Measurements from ENCODE around the gene PPTC7. TPM values are rescaled to one million over a fixed set of nuclear protein-coding genes. Genes with fewer than 3 reads are reported as not detected.

The PPTC7 gene, protein sequence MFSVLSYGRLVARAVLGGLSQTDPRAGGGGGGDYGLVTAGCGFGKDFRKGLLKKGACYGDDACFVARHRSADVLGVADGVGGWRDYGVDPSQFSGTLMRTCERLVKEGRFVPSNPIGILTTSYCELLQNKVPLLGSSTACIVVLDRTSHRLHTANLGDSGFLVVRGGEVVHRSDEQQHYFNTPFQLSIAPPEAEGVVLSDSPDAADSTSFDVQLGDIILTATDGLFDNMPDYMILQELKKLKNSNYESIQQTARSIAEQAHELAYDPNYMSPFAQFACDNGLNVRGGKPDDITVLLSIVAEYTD
- 4.9 and 6.9 TPM in 2 replicates for total RNA-seq
- 9.4 and 12.5 TPM in 2 replicates for polyA plus RNA-seq
- polyA plus RNA-seq (2012): 6.5 and 7.9 TPM in 2 replicates
- polyA minus RNA-seq (ENCODE audit: low replicate concordance): 4.2 and 13.4 TPM in 2 replicates

- H3K4me1 ChIP-seq (ENCODE audit: control insufficient read depth, extremely low read depth, insufficient read depth, low read length): peaks cover 2% of the 10 kb centered on the region
These were observed at the start of gene PPTC7 for GRCh38 chr12:110583137-110584059. TSS of gene PPTC7 (minus strand) at chr12:110583318. CDS start at chr12:110583031, 287 bp downstream.

GRCh38 chr12:110627500-110628195 lies 44.5 kb upstream of the PPTC7 start:
- Histone ChIP-seq H3K79me2 (ENCODE audit: control insufficient read depth, insufficient read depth, low read length) (no peaks in the 10 kb centered on the region), H3K4me2 (ENCODE audit: extremely low read depth, insufficient read depth, low read length) (no peak overlapping the region), H3K27me3 (ENCODE audit: control insufficient read depth, insufficient read depth, low read length) (no peaks in the 10 kb centered on the region), H3K4me3 (replicated peaks in 1 of 4; ENCODE audit: control extremely low read depth in 1 of 4, insufficient read depth in 1 of 4, low read depth in 3 of 4, low read length in 4 of 4) (no peak overlapping the region), H3K9ac (ENCODE audit: insufficient read depth, low read length) (no peak overlapping the region), H3K27ac (ENCODE audit: insufficient read depth, low read length) (no peak overlapping the region), H3K4me1 (ENCODE audit: control insufficient read depth, extremely low read depth, insufficient read depth, low read length) (no peaks in the 10 kb centered on the region), H2AFZ (ENCODE audit: low read length) (no peak overlapping the region), H3K36me3 (ENCODE audit: control insufficient read depth, insufficient read depth, low read length) (no peaks in the 10 kb centered on the region), H4K20me1 (ENCODE audit: control insufficient read depth, extremely low read depth, insufficient read depth, low read length) (no peaks in the 10 kb centered on the region), H3K9me3 (ENCODE audit: control insufficient read depth, insufficient read depth, low read depth, low read length) (no peaks in the 10 kb centered on the region)
- TF ChIP-seq CTCF (conservative IDR thresholded peaks at IDR 0.05 in 1 of 2, IDR thresholded peaks at IDR 0.05 in 1 of 2; ENCODE audit: low read depth in 1 of 2, low read length in 2 of 2) (no peak), EZH2 (IDR thresholded peaks at IDR 0.05; ENCODE audit: low read length, missing control alignments) (no peak)
- no peak for DNase-seq (ENCODE audit: low read depth in 2 of 2)

More at GRCh38 chr12:110583137-110584059, at the start of gene PPTC7:
- Histone ChIP-seq H3K9me3 (ENCODE audit: control insufficient read depth, insufficient read depth, low read depth, low read length) (no peaks in the 10 kb centered on the region), H3K36me3 (ENCODE audit: control insufficient read depth, insufficient read depth, low read length) (no peaks in the 10 kb centered on the region), H3K27me3 (ENCODE audit: control insufficient read depth, insufficient read depth, low read length) (no peaks in the 10 kb centered on the region), H3K79me2 (ENCODE audit: control insufficient read depth, insufficient read depth, low read length) (peaks cover 32% of the 10 kb centered on the region), H2AFZ (ENCODE audit: low read length) (peak within 1 kb of the TSS; percentile 61), H3K4me2 (ENCODE audit: extremely low read depth, insufficient read depth, low read length) (peak within 1 kb of the TSS; percentile 91), H3K4me3 (replicated peaks in 1 of 4; ENCODE audit: control extremely low read depth in 1 of 4, insufficient read depth in 1 of 4, low read depth in 3 of 4, low read length in 4 of 4) (peak within 1 kb of the TSS; percentile 68 to 95 (median 78)), H3K27ac (ENCODE audit: insufficient read depth, low read length) (peak within 1 kb of the TSS; percentile 81), H3K9ac (ENCODE audit: insufficient read depth, low read length) (peak within 1 kb of the TSS; percentile 85), H4K20me1 (ENCODE audit: control insufficient read depth, extremely low read depth, insufficient read depth, low read length) (no peaks in the 10 kb centered on the region)
- peak; percentile 90 to 96 for DNase-seq (ENCODE audit: low read depth in 2 of 2)
- TF ChIP-seq EZH2 (IDR thresholded peaks at IDR 0.05; ENCODE audit: low read length, missing control alignments): no peak

- Histone ChIP-seq H4K20me1 (ENCODE audit: control insufficient read depth, extremely low read depth, insufficient read depth, low read length) (no peaks in the 10 kb centered on the region), H3K36me3 (ENCODE audit: control insufficient read depth, insufficient read depth, low read length) (no peaks in the 10 kb centered on the region), H3K9me3 (ENCODE audit: control insufficient read depth, insufficient read depth, low read depth, low read length) (no peaks in the 10 kb centered on the region), H2AFZ (ENCODE audit: low read length) (no peak overlapping the region), H3K27ac (ENCODE audit: insufficient read depth, low read length) (no peak overlapping the region), H3K27me3 (ENCODE audit: control insufficient read depth, insufficient read depth, low read length) (no peaks in the 10 kb centered on the region), H3K4me2 (ENCODE audit: extremely low read depth, insufficient read depth, low read length) (no peak overlapping the region), H3K9ac (ENCODE audit: insufficient read depth, low read length) (no peak overlapping the region), H3K79me2 (ENCODE audit: control insufficient read depth, insufficient read depth, low read length) (no peaks in the 10 kb centered on the region), H3K4me3 (replicated peaks in 1 of 4; ENCODE audit: control extremely low read depth in 1 of 4, insufficient read depth in 1 of 4, low read depth in 3 of 4, low read length in 4 of 4) (no peak overlapping the region), H3K4me1 (ENCODE audit: control insufficient read depth, extremely low read depth, insufficient read depth, low read length) (no peaks in the 10 kb centered on the region)
- TF ChIP-seq CTCF (conservative IDR thresholded peaks at IDR 0.05 in 1 of 2, IDR thresholded peaks at IDR 0.05 in 1 of 2; ENCODE audit: low read depth in 1 of 2, low read length in 2 of 2) (no peak), EZH2 (IDR thresholded peaks at IDR 0.05; ENCODE audit: low read length, missing control alignments) (no peak)
- peak in 1 of 2 donors; percentile 21 for DNase-seq (ENCODE audit: low read depth in 2 of 2)
These were observed 39.5 kb upstream of the PPTC7 start for GRCh38 chr12:110622582-110622981.

Data from fibroblast of lung (primary cell).